ENCODE measurements around the gene DIP2B. TPM values are rescaled to one million over a fixed set of nuclear protein-coding genes. Genes with fewer than 3 reads are reported as not detected.
"Not testable (repeated sequence)": the region's sequence is repeated elsewhere in the genome, so short reads cannot be mapped to it uniquely, and the experiment has no call there.

Gene DIP2B
- total RNA-seq, 1 donor from 2014 or later: 21.3 TPM

- DNase-seq (ENCODE audit: low spot score): no peak
These were observed 12.8 kb downstream of the DIP2B start for GRCh38 chr12:50517421-50518048.

- no peak for DNase-seq (ENCODE audit: low spot score)
These were observed 13.3 kb downstream of the DIP2B start for GRCh38 chr12:50518090-50518489.

- no peak for DNase-seq (ENCODE audit: low spot score)
These were observed 14.6 kb downstream of the DIP2B start for GRCh38 chr12:50519353-50519752.

- DNase-seq (ENCODE audit: low spot score): no peak
These were observed 15.8 kb downstream of the DIP2B start for GRCh38 chr12:50520416-50521207.

GRCh38 chr12:50521781-50522180, 17.0 kb downstream of the DIP2B start:
- DNase-seq (ENCODE audit: low spot score): not testable (repeated sequence)

- no peak for DNase-seq (ENCODE audit: low spot score)
These were observed 19.0 kb downstream of the DIP2B start for GRCh38 chr12:50523772-50524171.

GRCh38 chr12:50524621-50525020, 19.8 kb downstream of the DIP2B start:
- no peak for DNase-seq (ENCODE audit: low spot score)

GRCh38 chr12:50525422-50525821, 20.6 kb downstream of the DIP2B start:
- no peak for DNase-seq (ENCODE audit: low spot score)

- no peak for DNase-seq (ENCODE audit: low spot score)
These were observed 22.6 kb downstream of the DIP2B start for GRCh38 chr12:50527359-50527726.

- no peak for DNase-seq (ENCODE audit: low spot score)
These were observed 24.0 kb downstream of the DIP2B start for GRCh38 chr12:50528800-50529199.

GRCh38 chr12:50529345-50529744, 24.6 kb downstream of the DIP2B start:
- DNase-seq (ENCODE audit: low spot score): no peak

GRCh38 chr12:50530532-50530931, 25.7 kb downstream of the DIP2B start:
- DNase-seq (ENCODE audit: low spot score): no peak

GRCh38 chr12:50533203-50533584, 28.4 kb downstream of the DIP2B start:
- no peak for DNase-seq (ENCODE audit: low spot score)

- no peak for DNase-seq (ENCODE audit: low spot score)
These were observed 29.2 kb downstream of the DIP2B start for GRCh38 chr12:50533971-50534370.

- no peak for DNase-seq (ENCODE audit: low spot score)
These were observed 32.2 kb downstream of the DIP2B start for GRCh38 chr12:50536831-50537537.

- no peak for DNase-seq (ENCODE audit: low spot score)
These were observed 32.7 kb downstream of the DIP2B start for GRCh38 chr12:50537538-50537919.

- DNase-seq (ENCODE audit: low spot score): no peak
These were observed 33.4 kb downstream of the DIP2B start for GRCh38 chr12:50538182-50538581.

- no peak for DNase-seq (ENCODE audit: low spot score)
These were observed 36.4 kb downstream of the DIP2B start for GRCh38 chr12:50541139-50541538.

- no peak for DNase-seq (ENCODE audit: low spot score)
These were observed 37.7 kb downstream of the DIP2B start for GRCh38 chr12:50542448-50542847.

GRCh38 chr12:50543188-50543587, 38.4 kb downstream of the DIP2B start:
- not testable (repeated sequence) for DNase-seq (ENCODE audit: low spot score)

GRCh38 chr12:50545213-50545612, 40.4 kb downstream of the DIP2B start:
- no peak for DNase-seq (ENCODE audit: low spot score)

- no peak for DNase-seq (ENCODE audit: low spot score)
These were observed 41.0 kb downstream of the DIP2B start for GRCh38 chr12:50545786-50546185.
